ENCODE measurements around the gene MCL1. TPM values are rescaled to one million over a fixed set of nuclear protein-coding genes. Genes with fewer than 3 reads are reported as not detected.

Gene MCL1
- total and polyA plus RNA-seq, 4 donors, result 109 to 336 (median 300) TPM

DNA sequence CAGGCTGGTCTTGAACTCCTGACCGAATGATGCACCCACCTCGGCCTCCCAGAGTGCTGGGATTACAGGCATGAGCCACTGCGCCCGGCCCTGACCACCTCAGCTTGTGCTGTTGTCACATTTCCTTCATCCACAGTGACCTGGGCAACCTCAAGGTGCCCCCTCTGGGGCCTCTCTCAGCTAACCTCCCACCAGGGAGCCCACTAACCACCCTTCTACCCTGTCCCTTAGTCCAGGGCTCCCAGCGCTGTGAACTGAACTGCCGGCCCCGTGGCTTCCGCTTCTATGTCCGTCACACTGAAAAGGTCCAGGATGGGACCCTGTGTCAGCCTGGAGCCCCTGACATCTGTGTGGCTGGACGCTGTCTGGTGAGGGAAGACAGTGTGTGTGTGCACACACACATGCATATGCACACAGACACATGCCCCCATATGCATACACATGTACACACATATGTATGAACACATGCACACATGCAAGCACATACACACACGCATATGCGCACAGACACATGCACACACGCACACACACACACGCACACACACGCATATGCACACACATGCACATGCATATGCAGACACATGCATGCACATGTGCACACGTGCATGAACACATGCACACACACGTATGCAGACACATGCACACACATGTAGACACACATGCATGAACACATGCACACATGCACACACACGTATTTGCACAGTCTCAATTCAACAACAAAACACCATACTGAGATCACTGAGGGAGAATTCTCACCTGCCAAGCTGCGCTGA, 24.0 kb downstream of the MCL1 start:
- Histone ChIP-seq H3K4me1 (ENCODE audit: control insufficient read depth in 5 of 5, insufficient read depth in 5 of 5, low read length in 5 of 5) (peaks cover 5 to 36% (median 10%) of the 10 kb centered on the region in 5 donors), H3K36me3 (ENCODE audit: control insufficient read depth in 4 of 4, insufficient read depth in 4 of 4, low read length in 4 of 4) (peaks cover 0 to 24% (median 7%) of the 10 kb centered on the region in 4 donors)

GRCh38 chr1:150554086-150554452, 25.3 kb downstream of the MCL1 start:
- TF ChIP-seq, protein P1, sequence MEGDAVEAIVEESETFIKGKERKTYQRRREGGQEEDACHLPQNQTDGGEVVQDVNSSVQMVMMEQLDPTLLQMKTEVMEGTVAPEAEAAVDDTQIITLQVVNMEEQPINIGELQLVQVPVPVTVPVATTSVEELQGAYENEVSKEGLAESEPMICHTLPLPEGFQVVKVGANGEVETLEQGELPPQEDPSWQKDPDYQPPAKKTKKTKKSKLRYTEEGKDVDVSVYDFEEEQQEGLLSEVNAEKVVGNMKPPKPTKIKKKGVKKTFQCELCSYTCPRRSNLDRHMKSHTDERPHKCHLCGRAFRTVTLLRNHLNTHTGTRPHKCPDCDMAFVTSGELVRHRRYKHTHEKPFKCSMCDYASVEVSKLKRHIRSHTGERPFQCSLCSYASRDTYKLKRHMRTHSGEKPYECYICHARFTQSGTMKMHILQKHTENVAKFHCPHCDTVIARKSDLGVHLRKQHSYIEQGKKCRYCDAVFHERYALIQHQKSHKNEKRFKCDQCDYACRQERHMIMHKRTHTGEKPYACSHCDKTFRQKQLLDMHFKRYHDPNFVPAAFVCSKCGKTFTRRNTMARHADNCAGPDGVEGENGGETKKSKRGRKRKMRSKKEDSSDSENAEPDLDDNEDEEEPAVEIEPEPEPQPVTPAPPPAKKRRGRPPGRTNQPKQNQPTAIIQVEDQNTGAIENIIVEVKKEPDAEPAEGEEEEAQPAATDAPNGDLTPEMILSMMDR (IDR thresholded peaks at IDR 0.05; ENCODE audit: control extremely low read depth, extremely low read depth), result no peak
- WGBS, 2 donors, result 92 to 96% methylated on average over 8 of the region's 8 CpGs
- DNase-seq, result no peak
- H3K9ac ChIP-seq (ENCODE audit: insufficient read depth in 1 of 2, low read length in 2 of 2), result no peak overlapping the region
- no peak overlapping the region for H3K4me3 ChIP-seq
- ATAC-seq (ENCODE audit: insufficient read depth, low FRiP score), result no peak
- peaks cover under 1 to 38% (median 7%) of the 10 kb centered on the region in 5 donors for H3K4me1 ChIP-seq (ENCODE audit: control insufficient read depth in 5 of 5, insufficient read depth in 5 of 5, low read length in 5 of 5)
- H3K27ac ChIP-seq (ENCODE audit: low read depth in 1 of 2, low read length in 1 of 2), result no peak overlapping the region
- peaks cover 0 to 24% (median 5%) of the 10 kb centered on the region in 4 donors for H3K36me3 ChIP-seq (ENCODE audit: control insufficient read depth in 4 of 4, insufficient read depth in 4 of 4, low read length in 4 of 4)
- no peaks in the 10 kb centered on the region for H3K27me3 ChIP-seq (ENCODE audit: control insufficient read depth in 3 of 3, insufficient read depth in 3 of 3, low read length in 2 of 3)
- H3K9me3 ChIP-seq (ENCODE audit: control insufficient read depth in 4 of 4, insufficient read depth in 3 of 4, low read length in 3 of 4), result no peaks in the 10 kb centered on the region

More for the DNA sequence above, 24.0 kb downstream of the MCL1 start:
- ATAC-seq (ENCODE audit: insufficient read depth, low FRiP score) (no peak), DNase-seq (no peak)
- WGBS, 2 donors, result 90 to 91% methylated on average over 19 of the region's 19 CpGs
- Histone ChIP-seq H3K4me3 (no peak overlapping the region), H3K9ac (ENCODE audit: insufficient read depth in 1 of 2, low read length in 2 of 2) (no peak overlapping the region), H3K9me3 (ENCODE audit: control insufficient read depth in 4 of 4, insufficient read depth in 3 of 4, low read length in 3 of 4) (no peaks in the 10 kb centered on the region), H3K27ac (ENCODE audit: low read depth in 1 of 2, low read length in 1 of 2) (no peak overlapping the region), H3K27me3 (ENCODE audit: control insufficient read depth in 3 of 3, insufficient read depth in 3 of 3, low read length in 2 of 3) (no peaks in the 10 kb centered on the region)
- TF ChIP-seq, protein P1 (IDR thresholded peaks at IDR 0.05; ENCODE audit: control extremely low read depth, extremely low read depth), result no peak

DNA sequence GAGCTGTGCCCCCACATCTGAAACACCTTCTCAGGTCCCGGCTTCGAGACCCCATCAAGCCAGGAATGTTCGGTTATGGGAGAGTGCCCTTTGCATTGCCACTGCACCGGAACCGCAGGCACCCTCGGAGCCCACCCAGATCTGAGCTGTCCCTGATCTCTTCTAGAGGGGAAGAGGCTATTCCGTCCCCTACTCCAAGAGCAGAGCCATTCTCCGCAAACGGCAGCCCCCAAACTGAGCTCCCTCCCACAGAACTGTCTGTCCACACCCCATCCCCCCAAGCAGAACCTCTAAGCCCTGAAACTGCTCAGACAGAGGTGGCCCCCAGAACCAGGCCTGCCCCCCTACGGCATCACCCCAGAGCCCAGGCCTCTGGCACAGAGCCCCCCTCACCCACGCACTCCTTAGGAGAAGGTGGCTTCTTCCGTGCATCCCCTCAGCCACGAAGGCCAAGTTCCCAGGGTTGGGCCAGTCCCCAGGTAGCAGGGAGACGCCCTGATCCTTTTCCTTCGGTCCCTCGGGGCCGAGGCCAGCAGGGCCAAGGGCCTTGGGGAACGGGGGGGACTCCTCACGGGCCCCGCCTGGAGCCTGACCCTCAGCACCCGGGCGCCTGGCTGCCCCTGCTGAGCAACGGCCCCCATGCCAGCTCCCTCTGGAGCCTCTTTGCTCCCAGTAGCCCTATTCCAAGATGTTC, 25.9 kb downstream of the MCL1 start:
- no peak overlapping the region for H3K9ac ChIP-seq (ENCODE audit: insufficient read depth in 1 of 2, low read length in 2 of 2)
- H3K36me3 ChIP-seq (ENCODE audit: control insufficient read depth in 4 of 4, insufficient read depth in 4 of 4, low read length in 4 of 4), result peaks cover 0 to 24% (median 5%) of the 10 kb centered on the region in 4 donors
- DNase-seq (no peak), ATAC-seq (ENCODE audit: insufficient read depth, low FRiP score) (no peak)
- TF ChIP-seq, protein P1 (IDR thresholded peaks at IDR 0.05; ENCODE audit: control extremely low read depth, extremely low read depth), result no peak
- H3K27ac ChIP-seq (ENCODE audit: low read depth in 1 of 2, low read length in 1 of 2), result peak overlapping the region in 1 of 2 donors; percentile 8
- 90 to 93% methylated on average over 23 of the region's 23 CpGs for WGBS, 2 donors
- H3K4me1 ChIP-seq (ENCODE audit: control insufficient read depth in 5 of 5, insufficient read depth in 5 of 5, low read length in 5 of 5), result peaks cover 0 to 38% (median 7%) of the 10 kb centered on the region in 5 donors
- no peaks in the 10 kb centered on the region for H3K9me3 ChIP-seq (ENCODE audit: control insufficient read depth in 4 of 4, insufficient read depth in 3 of 4, low read length in 3 of 4)
- H3K27me3 ChIP-seq (ENCODE audit: control insufficient read depth in 3 of 3, insufficient read depth in 3 of 3, low read length in 2 of 3), result no peaks in the 10 kb centered on the region
- H3K4me3 ChIP-seq, result no peak overlapping the region
